Skin epidermis (tissue), 12 donors: ENCODE data around the gene CFAP20.

Experiments
- H3K27ac ChIP-seq, 21 experiments: fragments of 200-600 bp; sonication (generic) in 11 of 21; one replicate each; pipeline ENCODE4 v1.5.0; 2020; ENCODE audit warnings: mild to moderate bottlenecking in 3 of 21, inconsistent platforms in 2 of 21, moderate library complexity in 2 of 21
- H3K4me3 ChIP-seq, 7 experiments: fragments of 200-600 bp; sonication (generic) in 2 of 7; one replicate each; pipeline ENCODE4 v1.5.0; 2020; ENCODE audit warnings: inconsistent platforms in 2 of 7, mild to moderate bottlenecking in 2 of 7, moderate library complexity in 1 of 7

Gene CFAP20

DNA sequence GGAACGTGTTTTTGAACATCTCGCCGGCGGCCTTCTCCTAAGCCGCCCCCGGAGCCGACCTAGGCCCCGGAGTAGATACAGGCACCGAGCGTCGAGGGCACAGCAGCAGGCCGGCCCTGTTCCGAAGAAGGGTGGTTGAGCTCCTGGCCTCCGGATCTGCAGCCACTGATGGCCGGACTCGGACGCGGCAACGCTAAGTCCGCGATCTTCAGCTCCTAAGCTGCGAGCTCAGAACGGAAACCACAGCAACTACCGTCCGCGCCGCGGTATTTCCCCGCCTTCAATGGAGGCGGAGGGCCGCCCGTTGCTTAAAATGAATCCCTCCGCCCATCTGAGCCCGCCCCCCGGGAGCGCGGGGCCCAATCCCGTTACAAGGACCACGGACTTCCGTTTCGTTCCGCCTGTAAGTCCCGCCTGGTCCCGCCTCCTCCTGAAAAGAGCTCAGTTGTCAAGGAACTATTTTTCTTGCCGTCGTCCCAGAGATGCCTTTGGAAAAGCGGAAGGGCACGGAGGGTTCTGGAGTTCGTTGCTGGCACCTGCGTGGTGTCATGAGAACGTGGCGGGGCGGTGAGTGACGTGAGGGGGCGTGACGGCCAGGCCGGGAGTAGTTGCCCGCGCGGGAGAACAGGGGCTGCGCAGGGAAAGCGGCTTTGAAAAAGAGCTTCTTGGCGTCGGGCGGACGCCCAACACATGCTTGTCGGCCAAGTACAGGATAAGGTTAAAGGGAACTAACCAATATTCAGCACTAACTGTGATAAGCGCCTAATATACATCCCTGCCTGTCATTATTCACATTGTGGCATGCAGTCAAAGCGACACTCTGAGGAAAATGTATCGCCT, at the start of gene CFAP20:
Gene CFAP20, minus strand, starts transcription at position 285 of the 840 bp plus-strand sequence. Its CDS starts 266 bp downstream, at position 19.
- H3K27ac ChIP-seq = peak within 1 kb of the TSS; percentile 52 to 93 (median 86)
- peak within 1 kb of the TSS; percentile 64 to 96 (median 88) for H3K4me3 ChIP-seq

GRCh38 chr16:58177353-58177710, 48.2 kb upstream of the CFAP20 start:
- no peak overlapping the region for H3K27ac ChIP-seq
- H3K4me3 ChIP-seq = no peak overlapping the region

- Histone ChIP-seq H3K27ac (no peak overlapping the region), H3K4me3 (no peak overlapping the region)
Measured at GRCh38 chr16:58176608-58177352, 47.6 kb upstream of the CFAP20 start.

GRCh38 chr16:58170223-58170622, 41.0 kb upstream of the CFAP20 start:
- Histone ChIP-seq H3K4me3 (no peak overlapping the region), H3K27ac (no peak overlapping the region)

DNA sequence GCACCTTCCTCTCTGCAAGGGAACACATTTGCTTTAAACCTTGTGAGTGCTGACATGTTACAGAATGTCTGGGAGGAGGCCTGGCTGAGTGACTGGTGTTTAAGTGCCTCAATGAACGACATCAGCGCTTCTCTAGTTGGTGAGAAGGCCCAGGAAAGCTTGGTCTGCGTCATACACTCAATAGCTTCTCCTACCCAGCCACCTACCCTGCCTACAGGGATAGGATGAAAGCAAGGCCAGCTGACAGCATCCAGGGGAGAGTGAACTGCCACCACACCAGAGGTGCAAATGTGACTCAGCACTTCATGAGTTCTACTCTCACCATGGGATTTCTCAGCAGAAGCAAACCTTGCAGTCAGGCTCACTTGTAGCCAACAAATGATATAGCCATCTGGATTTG, 31.7 kb upstream of the CFAP20 start:
- H3K4me3 ChIP-seq = no peak overlapping the region
- H3K27ac ChIP-seq = no peak overlapping the region

DNA sequence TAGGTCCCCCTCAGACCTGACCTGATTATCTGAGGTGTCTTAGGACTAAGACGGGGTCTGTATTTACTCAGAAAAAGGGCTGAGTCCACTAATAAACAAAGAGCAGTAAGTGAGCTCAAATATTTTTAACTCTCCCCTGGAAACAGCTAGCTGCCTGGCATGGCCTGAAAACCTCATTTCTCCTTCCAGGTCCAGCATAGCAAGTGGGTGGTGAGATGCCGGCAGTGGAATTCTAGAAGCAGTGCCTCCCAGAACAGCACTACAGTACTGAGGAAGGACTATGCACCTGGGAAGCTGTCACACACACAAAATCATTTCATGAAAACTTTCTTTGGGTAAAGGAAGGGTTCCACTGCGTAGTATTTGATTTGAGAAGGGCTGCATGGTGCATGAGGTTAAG, 29.5 kb upstream of the CFAP20 start:
- no peak overlapping the region for H3K4me3 ChIP-seq
- no peak overlapping the region for H3K27ac ChIP-seq

GRCh38 chr16:58157951-58158540, 28.9 kb upstream of the CFAP20 start:
- no peak overlapping the region for H3K4me3 ChIP-seq
- no peak overlapping the region for H3K27ac ChIP-seq

DNA sequence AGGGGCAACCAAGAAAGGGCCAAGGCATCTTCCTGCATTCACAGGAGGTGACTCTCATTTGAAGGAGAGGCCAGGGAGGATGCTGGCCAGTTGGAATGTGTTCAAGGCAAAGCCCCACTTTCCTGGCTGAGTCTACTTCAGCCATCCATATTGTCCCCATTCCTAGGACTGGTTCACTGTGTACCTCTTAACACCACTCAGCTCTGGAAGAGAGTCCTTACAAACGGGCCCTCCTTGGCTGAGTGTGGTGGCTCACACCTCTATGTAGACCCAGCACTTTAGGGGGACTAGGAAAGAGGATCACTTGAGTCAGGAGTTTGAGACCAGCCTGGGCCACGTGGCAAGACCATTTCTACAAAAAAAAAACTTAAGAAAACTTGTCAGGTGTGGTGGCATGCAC, 28.1 kb upstream of the CFAP20 start:
- no peak overlapping the region for H3K4me3 ChIP-seq
- no peak overlapping the region for H3K27ac ChIP-seq

DNA sequence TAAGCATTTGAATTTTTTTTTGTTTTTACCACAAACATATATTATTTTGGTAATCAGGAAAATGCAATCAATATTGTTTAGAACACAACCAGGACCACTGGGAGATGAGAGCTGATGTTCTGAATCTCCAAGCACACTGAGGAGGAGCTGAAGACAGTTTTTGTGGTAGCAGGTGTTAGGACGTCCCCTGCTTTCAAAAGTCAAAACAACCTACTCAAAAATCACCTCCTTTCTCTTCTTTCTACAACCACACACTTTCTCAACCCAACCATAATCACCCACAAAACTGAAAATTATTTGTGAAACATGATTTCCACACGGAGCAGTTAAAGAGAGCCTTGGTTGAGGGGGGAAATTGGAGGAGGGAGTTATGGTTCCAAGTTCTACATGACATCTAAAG, 26.7 kb upstream of the CFAP20 start:
- no peak overlapping the region for H3K27ac ChIP-seq
- H3K4me3 ChIP-seq = no peak overlapping the region

DNA sequence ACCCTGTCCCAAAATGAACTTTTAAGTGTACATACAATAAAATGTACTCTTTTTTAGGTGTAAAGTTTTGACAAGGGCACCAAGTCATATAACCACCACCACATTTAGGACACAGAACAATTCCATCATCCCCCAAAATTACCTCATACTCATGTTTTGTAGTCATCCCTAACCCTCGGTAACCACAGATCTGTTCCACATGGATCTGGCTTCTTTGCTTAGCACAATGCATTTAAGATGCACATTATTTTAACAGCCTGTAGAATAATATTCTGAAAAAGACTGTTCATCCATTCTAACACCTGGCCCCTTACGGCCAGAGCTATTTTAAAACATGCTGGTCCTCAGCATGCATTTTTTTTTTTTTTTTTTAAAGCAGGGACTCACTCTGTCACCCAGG, 25.2 kb upstream of the CFAP20 start:
- Histone ChIP-seq H3K4me3 (no peak overlapping the region), H3K27ac (peak overlapping the region in 1 of 21 experiments; percentile 3)

DNA sequence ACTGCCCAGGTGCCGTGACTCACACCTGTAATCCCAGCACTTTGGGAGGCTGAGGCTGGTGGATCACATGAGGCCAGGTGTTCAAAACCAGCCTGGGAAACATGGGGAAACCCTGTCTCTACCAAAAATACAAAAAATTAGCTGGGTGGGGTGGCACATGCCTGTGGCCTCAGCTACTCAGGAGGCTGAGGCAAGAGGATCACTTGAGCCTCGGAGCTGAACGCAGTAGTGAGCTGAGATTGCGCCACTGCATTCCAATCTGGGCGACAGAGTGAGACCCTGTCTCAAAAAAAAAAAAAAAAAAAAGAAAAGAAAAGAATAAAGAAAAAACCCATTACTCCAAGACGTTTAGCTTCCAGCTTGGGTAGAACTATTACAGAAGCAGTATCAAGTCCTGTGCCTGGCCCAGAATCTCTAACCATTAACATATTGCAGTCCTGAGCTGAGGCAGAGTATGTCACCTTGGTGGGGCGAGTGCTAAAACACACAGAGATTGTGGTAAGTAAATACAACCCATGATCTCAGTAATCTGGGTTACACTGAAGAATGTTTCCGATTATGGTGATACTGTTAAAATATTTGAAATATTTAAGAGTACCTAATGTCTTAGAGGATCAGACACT, 23.2 kb upstream of the CFAP20 start:
- Histone ChIP-seq H3K4me3 (no peak overlapping the region), H3K27ac (no peak overlapping the region)

GRCh38 chr16:58148526-58148925, 19.3 kb upstream of the CFAP20 start:
- Histone ChIP-seq H3K4me3 (no peak overlapping the region), H3K27ac (no peak overlapping the region)

DNA sequence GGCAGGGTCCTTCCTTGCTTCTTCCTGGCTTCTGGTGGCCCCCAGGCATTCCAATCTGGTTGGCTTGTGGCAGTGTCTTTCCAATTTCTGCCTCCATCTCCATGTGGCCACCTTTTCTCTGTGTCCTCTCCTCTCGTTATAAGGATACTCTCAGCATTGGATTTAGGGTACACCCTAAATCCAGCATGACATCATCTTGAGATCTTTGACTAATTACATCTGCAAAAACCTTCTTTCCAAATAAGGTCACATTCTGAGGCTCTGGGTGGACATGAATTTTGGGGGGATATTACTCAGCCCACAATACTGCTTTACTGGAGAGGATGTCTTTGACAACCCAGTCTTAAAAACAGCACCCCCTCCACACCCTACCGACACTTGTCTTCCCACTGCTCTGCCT, 18.9 kb upstream of the CFAP20 start:
- H3K4me3 ChIP-seq = no peak overlapping the region
- no peak overlapping the region for H3K27ac ChIP-seq

DNA sequence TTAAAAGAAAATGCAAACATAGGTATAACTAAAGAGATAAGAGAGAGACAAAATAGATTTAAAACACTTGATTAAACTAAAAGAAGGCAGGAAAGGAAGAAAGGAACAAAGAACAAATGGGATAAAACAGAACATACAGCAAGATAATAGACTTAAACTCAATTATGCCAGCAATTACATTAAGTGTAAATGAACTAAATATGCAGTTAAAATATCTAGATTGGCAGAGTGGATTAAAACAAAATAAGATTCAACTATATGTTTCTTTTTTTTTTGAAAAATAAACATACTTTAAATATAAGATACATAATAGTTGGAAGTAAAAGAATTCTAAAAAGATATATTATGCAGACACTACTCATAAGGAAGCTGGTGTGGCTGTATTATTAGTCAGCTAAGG, 9.7 kb upstream of the CFAP20 start:
- no peak overlapping the region for H3K27ac ChIP-seq
- no peak overlapping the region for H3K4me3 ChIP-seq

- Histone ChIP-seq H3K4me3 (no peak overlapping the region), H3K27ac (no peak overlapping the region)
Measured at GRCh38 chr16:58137581-58137980, 8.4 kb upstream of the CFAP20 start.

DNA sequence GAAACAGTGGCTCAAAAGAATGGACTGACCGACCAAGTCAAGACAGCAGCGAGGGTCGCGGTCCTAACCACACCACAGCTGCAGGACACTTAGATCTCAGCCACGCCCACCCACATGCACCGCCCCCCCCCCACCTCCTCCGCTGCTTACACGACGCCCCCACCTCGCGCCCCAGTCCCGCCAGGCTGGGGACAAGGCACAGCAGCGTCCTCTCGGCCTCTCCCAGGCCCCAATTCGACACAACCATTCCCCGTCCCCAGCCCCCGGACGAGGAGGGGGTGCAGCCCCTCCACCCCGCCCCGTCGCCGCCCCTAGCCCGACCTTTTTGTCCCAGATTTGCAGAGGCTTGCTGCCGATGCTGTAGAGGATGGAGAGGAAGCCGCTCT, 477 bp downstream of the CFAP20 start:
- Histone ChIP-seq H3K4me3 (peak overlapping the region; percentile 64 to 96 (median 88)), H3K27ac (peak overlapping the region; percentile 52 to 93 (median 86))

- Histone ChIP-seq H3K27ac (peak overlapping the region in 16 of 21 experiments; percentile 76 to 93 (median 86)), H3K4me3 (peak overlapping the region; percentile 64 to 96 (median 88))
Measured at GRCh38 chr16:58128181-58128631, 975 bp downstream of the CFAP20 start.

DNA sequence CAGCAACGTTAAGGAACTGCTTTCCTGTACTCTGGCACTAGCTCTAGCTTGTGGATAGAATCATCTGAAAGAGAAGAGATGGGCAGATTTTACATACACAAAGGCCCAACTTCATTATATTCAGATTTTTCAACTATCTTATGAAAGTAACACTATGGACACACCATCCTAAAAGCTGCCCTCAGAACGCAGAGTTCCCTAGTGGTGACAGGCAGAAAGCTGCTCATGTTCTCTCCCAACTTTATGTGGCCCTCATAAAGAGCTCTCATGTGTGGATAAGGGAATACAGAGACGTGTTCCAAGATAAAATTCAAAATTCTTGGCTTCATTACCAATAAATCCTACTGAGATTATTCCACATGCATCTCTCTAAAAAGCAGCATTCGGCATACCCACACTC, 1.5 kb downstream of the CFAP20 start:
- Histone ChIP-seq H3K27ac (peak overlapping the region in 8 of 21 experiments; percentile 36 to 91 (median 62)), H3K4me3 (peak overlapping the region in 5 of 7 experiments; percentile 64 to 90 (median 85))

- peak overlapping the region in 2 of 7 experiments; percentile 64 to 73 for H3K4me3 ChIP-seq
Measured at GRCh38 chr16:58127033-58127556, 2.1 kb downstream of the CFAP20 start.

DNA sequence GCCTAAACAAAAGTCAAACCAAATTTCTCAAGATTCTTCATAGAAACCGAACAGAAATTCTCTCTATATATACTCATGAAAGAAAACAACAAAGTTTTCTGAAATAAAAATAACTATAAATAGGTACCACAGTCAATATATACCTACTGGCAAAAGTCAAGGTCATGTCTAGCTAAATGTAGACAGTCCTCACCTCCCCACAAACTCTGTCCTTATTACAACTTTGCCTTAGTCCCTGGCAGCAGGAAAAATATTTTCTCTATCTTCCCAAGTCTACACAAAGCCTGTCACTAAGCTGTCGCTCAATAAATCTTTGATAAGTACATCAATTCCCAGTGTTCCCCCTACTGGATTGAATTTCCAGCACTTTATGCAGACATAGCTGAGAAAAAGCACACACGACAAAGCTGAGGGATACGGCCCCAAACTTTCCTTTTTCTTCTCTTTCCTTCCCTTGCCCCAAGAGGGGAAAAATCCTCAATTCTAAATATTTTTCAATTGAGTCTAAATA, 2.7 kb downstream of the CFAP20 start:
- Histone ChIP-seq H3K4me3 (no peak overlapping the region), H3K27ac (peak overlapping the region in 7 of 21 experiments; percentile 17 to 91 (median 48))

More at GRCh38 chr16:58127033-58127556, 2.1 kb downstream of the CFAP20 start:
- peak overlapping the region in 9 of 21 experiments; percentile 36 to 91 (median 62) for H3K27ac ChIP-seq
